Muscle layer of duodenum (tissue), 2 donors: ENCODE data around the gene SIGLEC11.

Source experiments
- H3K27ac ChIP-seq: one replicate; pipeline ENCODE4 v1.7.0; 2013; ENCODE audit warnings: mild to moderate bottlenecking, low read length
- H3K27me3 ChIP-seq: one replicate; pipeline ENCODE4 v1.7.0; 2013; ENCODE audit warnings: low read depth, mild to moderate bottlenecking, control low read depth, low read length
- H3K36me3 ChIP-seq, 2 donors: one replicate each; pipeline ENCODE4 v1.7.0; 2013; ENCODE audit warnings: low read length in 2 of 2, control low read depth in 1 of 2, mild to moderate bottlenecking in 1 of 2; ENCODE audit not compliant: insufficient read depth in 2 of 2, control insufficient read depth in 1 of 2
- H3K4me1 ChIP-seq, 2 donors: one replicate each; pipeline ENCODE4 v1.7.0; 2013; ENCODE audit warnings: low read length in 2 of 2, mild to moderate bottlenecking in 2 of 2, control low read depth in 1 of 2, moderate library complexity in 1 of 2; ENCODE audit not compliant: insufficient read depth in 2 of 2, control insufficient read depth in 1 of 2
- H3K4me3 ChIP-seq, 2 donors: one replicate each; pipeline ENCODE4 v1.7.0; 2013; ENCODE audit warnings: low read length in 2 of 2, low read depth in 1 of 2, mild to moderate bottlenecking in 1 of 2
- H3K9me3 ChIP-seq, 2 donors: one replicate each; pipeline ENCODE4 v1.7.0; 2013; ENCODE audit warnings: low read length in 2 of 2, control low read depth in 1 of 2, mild to moderate bottlenecking in 1 of 2; ENCODE audit not compliant: control insufficient read depth in 1 of 2
- donor health status: healthy.

The SIGLEC11 gene

DNA sequence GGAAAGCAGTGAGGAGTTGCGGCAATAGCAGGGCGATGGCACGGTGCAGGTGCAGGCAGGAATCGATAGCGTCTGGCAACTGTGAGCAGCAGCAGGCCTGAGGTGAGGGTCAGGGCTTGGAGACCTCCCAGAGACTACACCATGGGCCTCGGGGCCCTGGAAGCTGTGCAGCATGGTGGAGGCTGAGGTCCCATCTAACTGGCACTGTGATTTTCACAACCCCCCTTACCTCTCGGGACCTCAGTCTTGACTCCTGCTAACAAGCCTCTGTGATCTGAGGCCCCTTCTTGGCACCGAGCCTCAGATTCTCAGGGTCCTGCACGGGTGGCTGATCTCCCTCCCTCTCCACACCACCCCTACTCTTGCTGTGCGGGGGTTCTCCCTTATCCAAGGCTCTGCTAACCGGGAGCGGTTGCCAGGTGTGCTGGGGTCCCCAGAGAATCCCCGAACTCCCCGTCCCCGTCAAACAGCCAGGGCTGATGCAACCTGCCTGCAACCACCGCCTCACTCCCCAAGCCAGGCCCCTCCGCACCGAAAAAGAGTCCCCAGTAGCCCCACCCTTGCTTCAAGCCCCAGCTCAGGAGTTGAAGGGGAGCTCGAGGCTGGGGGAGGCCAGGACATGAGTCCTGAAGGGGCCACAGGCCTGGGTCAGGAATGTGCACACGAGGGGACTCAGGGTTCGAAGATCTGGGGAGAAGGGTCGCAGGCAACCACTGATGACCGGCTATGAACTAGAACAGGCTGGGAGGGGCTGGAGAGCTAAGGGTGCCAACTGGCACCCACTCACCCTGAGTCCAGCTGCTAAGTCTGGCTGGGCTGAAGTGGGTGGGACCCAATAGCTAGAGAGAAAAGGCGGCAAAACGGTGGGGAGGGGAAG, 36.7 kb downstream of the SIGLEC11 start:
- H3K4me3 ChIP-seq = no peak overlapping the region
- H3K27me3 ChIP-seq = no peaks in the 10 kb centered on the region
- H3K27ac ChIP-seq = no peak overlapping the region
- peaks cover 7 to 20% of the 10 kb centered on the region in 2 donors for H3K4me1 ChIP-seq
- peaks cover 18 to 46% of the 10 kb centered on the region in 2 donors for H3K36me3 ChIP-seq
- no peaks in the 10 kb centered on the region for H3K9me3 ChIP-seq

DNA sequence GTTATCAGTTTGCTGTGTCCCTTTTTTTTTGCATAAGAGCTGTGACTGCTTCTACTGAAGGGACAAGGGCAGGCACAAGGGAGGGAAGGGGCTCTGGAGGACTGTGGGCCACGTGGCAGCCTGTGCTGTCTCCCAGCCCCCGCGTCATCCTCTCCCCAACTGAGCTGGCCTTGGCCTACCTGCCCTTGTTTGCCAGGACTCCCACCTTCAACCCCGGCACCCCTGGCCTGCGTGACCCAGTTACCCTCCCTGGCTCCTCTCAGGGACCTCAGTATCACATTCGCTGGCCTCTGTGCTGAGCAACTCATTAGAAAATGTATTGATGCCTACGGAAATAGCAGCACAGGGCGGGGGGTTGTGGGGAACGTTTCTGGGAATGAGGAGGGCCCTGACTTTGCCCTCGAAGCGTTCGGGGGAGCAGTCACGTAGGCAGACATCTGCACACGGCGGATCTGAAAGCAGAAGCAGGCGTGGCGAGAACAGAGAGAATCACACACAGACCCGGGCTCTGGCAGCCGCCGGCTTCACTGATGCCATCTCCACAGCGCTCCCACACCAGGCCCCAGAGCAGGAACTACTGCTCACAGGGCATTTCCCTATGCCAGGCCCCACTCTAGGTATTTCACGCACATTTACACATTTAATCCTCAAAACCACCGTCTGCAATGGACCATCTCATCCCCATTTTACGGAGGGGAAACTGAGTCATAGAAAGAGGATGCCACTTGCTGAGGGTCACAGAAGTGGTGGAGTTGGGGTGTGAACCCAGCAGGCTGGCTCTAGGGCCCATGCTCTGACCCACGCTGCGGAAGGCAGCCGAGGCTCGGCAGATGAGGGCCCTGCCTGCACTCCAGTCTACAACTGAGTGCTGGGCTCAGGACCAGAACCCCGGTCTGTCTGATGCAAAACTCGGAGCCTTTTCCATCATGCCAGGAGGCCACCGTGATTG, 37.6 kb downstream of the SIGLEC11 start:
- H3K36me3 ChIP-seq = peaks cover 18 to 50% of the 10 kb centered on the region in 2 donors

DNA sequence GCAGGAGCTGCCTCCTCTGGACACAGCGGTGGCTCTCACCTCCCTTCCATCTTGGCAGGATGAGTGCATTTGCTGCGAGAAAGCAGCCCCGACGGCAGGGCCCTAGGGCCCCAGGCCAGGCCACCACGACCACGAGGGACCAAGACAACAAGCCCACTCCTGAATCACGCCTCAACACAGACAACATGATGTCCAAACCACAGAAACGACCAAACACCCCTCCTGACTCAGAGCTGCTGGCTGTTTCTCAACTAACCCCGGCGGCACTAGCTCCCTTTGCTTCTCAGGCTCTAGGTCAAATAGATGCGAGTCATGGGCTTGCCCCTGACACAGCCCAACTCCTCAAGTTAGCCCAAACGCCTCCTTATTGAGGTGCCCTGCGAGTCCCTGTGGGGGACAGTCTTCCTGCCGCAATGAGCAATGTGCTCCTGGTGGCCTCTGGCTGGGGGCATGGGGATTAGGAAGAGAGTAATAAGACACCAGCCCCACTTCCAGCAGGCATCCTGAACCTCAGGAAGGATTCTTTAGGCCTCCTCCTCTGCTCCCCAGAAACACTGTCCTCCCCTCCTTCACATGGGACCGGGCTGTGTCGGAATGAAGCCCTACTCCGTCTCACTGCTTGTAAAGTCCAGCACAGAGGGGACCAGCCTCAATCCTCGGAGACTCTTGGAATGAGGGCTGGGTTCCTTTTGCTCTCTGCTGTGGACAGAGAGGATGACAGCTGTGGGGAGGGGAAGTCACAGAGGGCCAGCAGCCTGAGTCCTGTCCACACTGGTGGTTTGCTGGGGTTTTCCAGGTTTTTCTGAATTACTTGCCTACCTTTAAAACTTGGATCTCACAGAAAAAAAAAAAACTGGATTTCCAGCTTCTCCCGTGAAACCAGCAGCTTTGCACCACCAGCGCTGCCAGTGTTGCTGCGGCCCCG, 38.8 kb downstream of the SIGLEC11 start:
- H3K27ac ChIP-seq = no peak overlapping the region

More for the DNA sequence above, 37.6 kb downstream of the SIGLEC11 start:
- H3K27ac ChIP-seq = no peak overlapping the region
- no peak overlapping the region for H3K4me3 ChIP-seq
- H3K4me1 ChIP-seq = peaks cover 7 to 15% of the 10 kb centered on the region in 2 donors
- no peaks in the 10 kb centered on the region for H3K9me3 ChIP-seq
- H3K27me3 ChIP-seq = no peaks in the 10 kb centered on the region

DNA sequence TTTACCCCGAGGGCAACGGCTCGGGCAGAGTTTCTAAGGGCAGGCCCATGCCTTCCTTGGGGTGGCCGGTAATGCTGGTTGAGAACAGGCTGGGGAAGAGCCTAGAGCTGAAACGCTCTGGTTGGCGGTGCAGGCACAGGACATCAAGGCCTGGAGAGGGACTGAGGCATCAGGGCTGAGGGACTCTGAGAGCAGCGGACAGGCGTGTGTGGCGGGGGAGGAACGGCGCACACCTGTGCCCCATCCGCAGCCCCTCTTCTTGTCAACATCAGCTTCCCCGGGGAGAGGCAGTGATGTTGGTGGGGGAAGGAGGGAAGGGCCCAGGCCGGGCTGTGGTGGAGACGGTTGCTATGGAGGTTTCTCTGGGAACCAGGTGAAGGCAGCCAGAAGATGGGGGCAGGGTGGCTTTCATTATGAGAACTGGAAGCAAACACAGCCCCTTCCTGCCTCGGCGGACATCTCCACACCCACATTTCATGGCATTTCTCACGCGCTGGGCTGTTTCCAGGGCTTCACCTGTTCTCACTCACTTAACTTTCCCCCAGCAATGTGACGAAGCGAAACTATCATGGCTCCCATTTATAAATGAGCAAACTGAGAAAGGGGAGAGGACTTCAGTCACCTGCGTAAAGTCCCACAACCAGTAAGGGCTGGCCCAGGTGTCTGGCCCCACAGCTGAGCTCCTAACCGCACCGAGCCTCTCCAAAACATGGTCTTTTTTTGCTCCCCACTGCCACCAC, 40.2 kb downstream of the SIGLEC11 start:
- H3K27me3 ChIP-seq = no peaks in the 10 kb centered on the region
- H3K4me1 ChIP-seq = no peaks in the 10 kb centered on the region
- no peaks in the 10 kb centered on the region for H3K9me3 ChIP-seq
- no peak overlapping the region for H3K27ac ChIP-seq
- peaks cover 6 to 52% of the 10 kb centered on the region in 2 donors for H3K36me3 ChIP-seq
- no peak overlapping the region for H3K4me3 ChIP-seq

More for the DNA sequence above, 38.8 kb downstream of the SIGLEC11 start:
- Histone ChIP-seq H3K9me3 (no peaks in the 10 kb centered on the region), H3K27me3 (no peaks in the 10 kb centered on the region), H3K36me3 (peaks cover 11 to 47% of the 10 kb centered on the region in 2 donors), H3K4me3 (no peak overlapping the region), H3K4me1 (peaks cover 0 to 3% of the 10 kb centered on the region in 2 donors)

DNA sequence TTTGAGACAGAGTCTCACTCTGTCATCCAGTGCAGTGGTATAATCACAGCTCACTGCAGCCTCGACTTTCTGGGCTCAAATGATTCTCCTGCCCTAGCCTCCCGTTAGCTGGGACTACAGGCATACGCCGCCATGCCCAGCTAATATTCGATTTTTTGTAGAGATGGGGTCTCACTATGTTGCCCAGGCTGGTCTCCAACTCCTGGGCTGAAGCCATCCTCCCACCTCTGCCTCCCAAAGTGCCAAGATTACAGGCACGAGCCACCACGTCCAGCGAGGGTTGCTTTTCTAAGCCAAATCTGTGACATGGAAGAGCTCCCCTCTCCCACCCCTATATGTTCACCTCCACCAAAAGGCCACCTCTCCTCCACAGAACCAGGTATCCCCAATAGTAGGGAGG, 42.9 kb downstream of the SIGLEC11 start:
- Histone ChIP-seq H3K27ac (no peak overlapping the region), H3K36me3 (peaks cover 0 to 55% of the 10 kb centered on the region in 2 donors), H3K4me3 (no peak overlapping the region), H3K27me3 (no peaks in the 10 kb centered on the region), H3K4me1 (peaks cover 0 to under 1% of the 10 kb centered on the region in 2 donors), H3K9me3 (no peaks in the 10 kb centered on the region)

DNA sequence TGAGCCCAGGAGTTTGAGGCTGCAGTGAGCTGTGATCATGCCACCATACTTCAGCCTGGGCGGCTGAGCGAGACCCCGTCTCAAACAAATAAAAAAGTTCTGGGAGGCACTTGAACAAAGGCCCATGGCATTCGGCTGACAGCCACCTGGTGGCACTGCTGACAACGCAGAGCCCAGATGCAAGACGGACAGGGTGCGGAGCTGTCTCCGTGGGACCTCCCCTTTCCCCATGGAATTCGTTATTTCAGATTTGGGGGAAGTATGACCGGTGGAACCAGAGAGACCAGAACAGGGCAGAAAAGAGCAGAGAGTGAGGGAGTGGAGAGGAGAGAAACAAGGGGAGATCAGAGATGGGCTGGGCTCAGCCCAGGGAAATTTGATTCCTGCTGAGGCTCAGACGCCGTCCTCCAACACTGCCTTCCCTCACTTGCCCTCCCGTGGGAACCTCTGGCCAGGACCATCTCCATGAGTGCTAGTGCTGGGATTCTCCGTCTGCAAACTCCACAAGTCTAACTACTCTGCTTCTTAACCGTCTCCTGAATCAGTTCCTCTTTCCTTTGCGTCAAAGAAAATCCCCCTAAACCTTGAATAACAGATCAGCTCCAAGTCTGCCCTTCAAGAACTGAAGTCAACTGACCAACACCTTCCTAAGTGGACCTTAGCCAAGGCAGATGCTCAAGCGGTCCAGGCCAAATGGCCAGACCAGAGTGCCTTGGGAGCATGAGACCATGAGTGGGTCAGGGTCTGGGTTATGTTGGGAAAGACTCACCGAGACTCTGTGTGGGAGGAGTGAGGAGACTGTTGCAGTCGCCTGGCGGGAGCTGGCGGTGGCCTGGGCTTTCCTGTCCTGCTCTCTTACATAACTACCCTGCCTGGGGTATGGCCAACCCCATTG, 43.9 kb downstream of the SIGLEC11 start:
- Histone ChIP-seq H3K27me3 (no peaks in the 10 kb centered on the region), H3K9me3 (no peaks in the 10 kb centered on the region), H3K27ac (no peak overlapping the region), H3K4me3 (no peak overlapping the region), H3K4me1 (peaks cover 0 to 4% of the 10 kb centered on the region in 2 donors), H3K36me3 (peaks cover 0 to 46% of the 10 kb centered on the region in 2 donors)

DNA sequence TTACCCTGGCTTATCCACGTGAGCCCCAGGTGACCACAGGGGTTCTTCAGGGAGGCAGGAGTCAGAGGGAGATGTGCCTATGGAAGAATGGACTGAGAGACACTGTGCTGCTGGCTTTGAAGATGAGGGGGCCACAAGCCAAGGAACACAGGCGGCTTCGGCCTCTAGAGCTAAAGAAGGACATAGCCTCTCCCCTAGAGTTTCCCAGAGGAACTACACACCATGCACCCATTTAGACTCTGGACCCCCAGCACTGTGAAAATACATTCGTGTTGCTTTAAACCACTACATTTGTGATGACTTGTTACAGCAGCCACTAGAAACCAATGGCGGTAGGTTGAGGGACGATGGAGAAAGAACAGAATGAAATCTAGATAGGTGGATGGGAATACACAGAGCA, 45.7 kb downstream of the SIGLEC11 start:
- no peak overlapping the region for H3K4me3 ChIP-seq
- H3K9me3 ChIP-seq = no peaks in the 10 kb centered on the region
- H3K4me1 ChIP-seq = peaks cover 3 to 13% of the 10 kb centered on the region in 2 donors
- H3K27ac ChIP-seq = no peak overlapping the region
- H3K27me3 ChIP-seq = no peaks in the 10 kb centered on the region
- H3K36me3 ChIP-seq = peaks cover 0 to 32% of the 10 kb centered on the region in 2 donors

DNA sequence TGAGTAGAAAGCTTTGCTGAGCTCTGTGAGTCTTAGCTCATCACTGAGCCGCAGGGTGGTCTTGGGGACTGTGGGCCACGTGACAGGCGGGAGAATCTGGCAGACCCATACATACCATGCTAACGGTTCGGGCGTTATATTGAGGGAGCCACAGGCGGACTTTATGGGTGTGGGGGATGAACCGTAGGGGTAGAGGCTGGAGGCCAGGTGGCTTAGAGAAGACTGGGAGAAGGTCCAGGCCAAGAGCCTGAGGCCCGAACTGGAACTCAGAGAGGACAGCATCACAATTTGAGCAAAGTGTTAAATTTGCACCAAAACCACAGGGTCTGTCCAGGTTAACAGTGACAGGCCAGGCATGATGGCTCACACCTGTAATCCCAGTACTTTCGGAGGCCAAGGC, 47.3 kb downstream of the SIGLEC11 start:
- no peaks in the 10 kb centered on the region for H3K27me3 ChIP-seq
- no peak overlapping the region for H3K4me3 ChIP-seq
- no peak overlapping the region for H3K27ac ChIP-seq
- H3K36me3 ChIP-seq = peaks cover 3 to 43% of the 10 kb centered on the region in 2 donors
- no peaks in the 10 kb centered on the region for H3K9me3 ChIP-seq
- H3K4me1 ChIP-seq = peaks cover 3 to 13% of the 10 kb centered on the region in 2 donors

DNA sequence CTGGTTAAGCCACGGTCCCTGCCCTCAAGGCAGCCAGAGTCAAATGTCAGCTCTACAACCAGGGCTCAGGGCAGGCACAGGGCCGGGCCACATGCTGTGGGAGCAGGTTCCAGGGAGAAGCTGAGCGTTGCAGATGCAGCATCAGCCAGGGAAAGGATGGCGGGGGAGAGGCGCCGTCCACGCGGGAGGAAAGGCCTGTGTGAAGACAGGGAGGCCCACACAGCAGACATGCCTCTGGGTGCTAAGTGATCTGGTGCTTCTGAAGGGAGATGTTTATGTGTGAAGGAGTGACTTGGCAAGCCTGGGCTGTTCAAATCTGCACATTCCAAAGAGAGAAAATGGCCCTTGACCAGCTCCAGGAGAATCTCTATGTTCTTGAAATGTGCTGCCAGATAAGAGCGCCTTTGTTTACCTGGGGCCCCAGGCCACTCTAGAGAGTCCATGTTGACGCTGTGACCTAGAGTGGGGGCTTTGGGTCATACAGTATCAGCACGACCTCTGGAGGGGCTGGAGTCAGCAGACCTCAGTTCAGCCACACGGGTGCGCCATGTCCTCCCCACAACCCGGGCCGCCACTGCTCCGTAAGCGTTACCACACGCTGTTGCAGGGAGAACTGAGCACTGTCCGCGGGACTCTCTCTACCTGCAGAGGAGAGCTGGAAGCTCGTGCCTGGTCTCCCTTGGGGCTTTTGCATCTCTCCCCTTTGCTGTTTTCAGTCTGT, 47.8 kb downstream of the SIGLEC11 start:
- Histone ChIP-seq H3K27me3 (no peaks in the 10 kb centered on the region), H3K4me1 (peaks cover 3 to 13% of the 10 kb centered on the region in 2 donors), H3K9me3 (no peaks in the 10 kb centered on the region), H3K36me3 (peaks cover 3 to 45% of the 10 kb centered on the region in 2 donors), H3K27ac (no peak overlapping the region), H3K4me3 (no peak overlapping the region)
